Mesenteric fat pad (tissue), 1 donor: ENCODE results near the gene ADRA2A. TPM values are rescaled to one million over a fixed set of nuclear protein-coding genes. Genes with fewer than 3 reads are reported as not detected.
A peak's percentile ranks its signal among the peaks of the same experiment; 100 is the strongest.

Source experiments
- DNase-seq: peaks from one replicate; pipeline ENCODE4 v3.0.0-alpha.2; 2020; ENCODE audit warnings: low spot score
- total RNA-seq: library from RNA; stranded (reverse); fragmentation: NEBNext Ultra II Directional; extraction: Animal tissue kit (Norgen Biotek cat#: 25700); gene quantifications from one replicate; pipeline ENCODE4 v1.2.1, GENCODE V29; 2021
- donor health status: DM: yes; HTN: yes; CAD: no.

Gene ADRA2A
- total RNA-seq, 1 donor from 2014 or later, result 187 TPM

DNA sequence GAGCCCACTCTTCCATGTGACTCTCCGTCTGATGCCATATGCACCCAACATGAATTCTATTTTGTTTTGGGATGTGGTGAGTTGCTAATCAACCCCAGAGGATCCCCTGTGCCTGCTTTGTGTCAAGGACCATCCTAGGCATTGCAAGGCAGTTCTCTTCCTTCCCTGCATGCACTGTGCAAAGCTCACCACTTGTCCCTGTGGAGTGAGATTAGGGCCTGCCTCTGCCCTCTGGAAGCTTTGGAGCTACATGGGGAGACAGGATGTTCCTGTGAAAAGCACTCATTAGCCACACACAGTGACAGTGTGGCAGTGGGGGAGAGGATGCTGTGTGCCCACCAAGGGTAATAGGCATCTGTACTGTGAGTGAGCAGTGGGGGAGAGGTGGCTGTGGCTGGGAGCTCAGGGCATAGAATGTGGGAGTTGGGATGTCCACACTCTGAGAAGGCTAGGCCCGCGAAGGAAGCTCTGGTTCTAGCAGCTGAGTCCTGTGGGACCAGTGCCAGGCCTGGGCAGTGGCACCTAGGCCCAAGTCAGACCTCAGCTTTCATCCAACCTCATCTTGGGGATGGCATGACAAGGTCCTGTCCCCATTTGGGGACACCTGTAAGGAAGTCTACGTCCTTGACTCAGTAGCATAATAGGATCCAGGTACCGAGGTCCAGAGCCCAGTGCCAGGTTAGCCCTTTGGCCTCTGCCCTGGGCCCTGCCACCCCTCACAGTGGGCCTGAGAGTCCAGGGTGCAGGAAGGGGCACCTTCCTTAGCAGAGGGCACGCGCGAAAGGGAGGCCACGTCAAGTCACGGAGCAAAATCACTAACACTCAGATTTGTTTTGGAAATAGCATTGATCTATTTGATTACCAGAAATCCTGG is 6.6 kb downstream of the ADRA2A start:
- peak; percentile 55 for DNase-seq

DNA sequence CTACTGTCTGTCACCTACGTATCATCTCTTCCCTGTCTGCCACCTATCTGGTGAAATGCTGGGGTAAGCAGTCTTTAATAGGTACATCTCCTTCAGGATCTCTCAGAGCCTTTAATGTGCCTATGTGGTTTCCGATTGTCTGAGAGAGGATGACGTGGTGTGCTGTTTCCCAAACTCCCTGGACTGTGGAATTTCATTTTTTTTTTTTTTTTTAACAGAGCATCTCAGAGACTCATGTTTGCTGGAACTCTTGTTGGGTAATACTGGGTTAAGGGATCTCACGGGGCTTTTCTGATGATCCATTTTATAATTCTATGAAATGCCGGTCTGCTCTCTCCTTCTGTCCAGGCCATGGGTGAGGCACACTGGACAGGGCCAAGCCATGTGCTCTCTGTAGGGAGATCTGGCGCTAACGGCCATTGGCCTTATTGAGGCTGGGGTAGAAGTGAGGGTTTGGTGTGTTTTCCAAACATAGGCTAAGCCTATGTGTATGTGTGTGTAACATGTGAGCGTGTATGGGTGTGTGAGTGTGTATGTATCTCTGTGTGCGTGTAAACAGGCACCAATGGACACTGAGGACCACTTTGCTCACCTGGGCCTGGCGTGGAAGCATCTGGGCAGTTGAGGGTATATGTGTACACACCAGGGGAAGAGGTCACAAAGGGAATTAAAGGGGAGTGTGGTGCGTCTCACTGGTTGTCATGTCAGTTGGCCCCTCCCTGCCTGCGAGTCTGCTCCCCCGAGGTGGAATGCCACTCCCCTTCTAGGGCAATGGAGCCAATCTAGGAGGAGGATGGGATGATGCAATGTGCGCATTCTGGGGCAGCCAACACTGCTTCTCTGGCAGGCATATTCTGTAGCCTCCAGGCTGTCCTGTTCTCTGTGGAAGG is 7.8 kb downstream of the ADRA2A start:
- DNase-seq, result no peak

GRCh38 chr10:111085690-111086353 is 9.0 kb downstream of the ADRA2A start:
- no peak for DNase-seq

GRCh38 chr10:111086574-111086973 is 9.7 kb downstream of the ADRA2A start:
- no peak for DNase-seq

DNA sequence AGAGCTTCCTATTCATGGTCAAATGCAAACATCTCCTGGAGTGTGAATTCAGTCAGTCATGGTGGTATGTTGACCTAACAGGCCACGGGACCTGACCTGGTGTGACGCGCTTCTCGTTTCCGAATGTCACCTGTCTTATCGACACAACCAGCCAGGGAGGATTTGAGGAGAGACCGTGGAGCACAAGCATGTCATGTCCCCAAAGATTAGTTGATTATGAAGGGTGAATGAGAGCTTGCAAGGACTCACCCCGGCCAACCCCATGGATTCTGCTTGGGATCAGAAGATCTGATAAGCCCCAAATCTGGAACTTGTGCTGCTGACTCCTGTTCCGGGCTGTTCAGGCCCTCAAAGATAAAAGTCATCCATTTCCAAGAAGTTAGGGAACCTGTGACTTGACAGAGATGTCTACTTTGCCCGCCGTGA is 10.5 kb downstream of the ADRA2A start:
- no peak for DNase-seq

- DNase-seq, result no peak
Observed at GRCh38 chr10:111087968-111088505, 11.2 kb downstream of the ADRA2A start.

DNA sequence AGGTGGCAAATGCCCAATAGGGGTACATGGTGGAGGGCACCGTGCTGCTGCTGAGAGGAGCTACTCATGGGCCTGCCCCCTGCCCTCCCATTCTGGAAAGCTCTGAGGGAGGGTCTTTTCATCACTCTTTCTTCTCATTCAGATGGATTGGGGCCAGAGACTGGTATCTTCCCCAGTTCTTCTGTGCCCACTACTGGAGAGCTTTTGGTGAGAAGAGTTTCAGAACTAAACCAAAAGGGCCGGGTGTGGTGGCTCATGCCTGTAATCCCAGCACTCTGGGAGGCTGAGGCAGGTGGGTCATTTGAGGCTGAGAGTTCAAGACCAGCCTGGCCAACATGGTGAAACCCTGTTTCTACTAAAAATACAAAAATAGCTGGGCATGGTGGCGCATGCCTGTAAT is 12.5 kb downstream of the ADRA2A start:
- no peak for DNase-seq

DNA sequence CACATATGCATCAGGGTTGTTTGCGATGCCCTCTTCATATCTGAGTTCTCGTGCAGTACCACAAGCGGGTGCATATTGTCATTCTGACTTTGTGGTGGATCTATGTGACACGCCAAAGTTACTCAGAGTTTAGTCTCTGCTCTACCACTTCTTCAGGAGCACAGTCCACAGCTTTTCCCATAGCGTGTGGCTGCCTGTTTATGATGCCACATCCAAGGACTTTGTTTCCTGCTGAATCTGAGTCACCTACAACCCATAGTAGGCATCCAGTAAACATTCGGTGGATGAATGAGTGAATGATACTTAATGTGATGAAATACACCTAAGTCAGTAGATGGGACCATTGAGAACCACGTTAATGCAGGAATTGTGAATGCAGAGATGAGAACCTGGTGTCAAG is 15.0 kb downstream of the ADRA2A start:
- DNase-seq, result peak; percentile 28

GRCh38 chr10:111093741-111094380 is 17.0 kb downstream of the ADRA2A start:
- DNase-seq, result peak; percentile 39

DNA sequence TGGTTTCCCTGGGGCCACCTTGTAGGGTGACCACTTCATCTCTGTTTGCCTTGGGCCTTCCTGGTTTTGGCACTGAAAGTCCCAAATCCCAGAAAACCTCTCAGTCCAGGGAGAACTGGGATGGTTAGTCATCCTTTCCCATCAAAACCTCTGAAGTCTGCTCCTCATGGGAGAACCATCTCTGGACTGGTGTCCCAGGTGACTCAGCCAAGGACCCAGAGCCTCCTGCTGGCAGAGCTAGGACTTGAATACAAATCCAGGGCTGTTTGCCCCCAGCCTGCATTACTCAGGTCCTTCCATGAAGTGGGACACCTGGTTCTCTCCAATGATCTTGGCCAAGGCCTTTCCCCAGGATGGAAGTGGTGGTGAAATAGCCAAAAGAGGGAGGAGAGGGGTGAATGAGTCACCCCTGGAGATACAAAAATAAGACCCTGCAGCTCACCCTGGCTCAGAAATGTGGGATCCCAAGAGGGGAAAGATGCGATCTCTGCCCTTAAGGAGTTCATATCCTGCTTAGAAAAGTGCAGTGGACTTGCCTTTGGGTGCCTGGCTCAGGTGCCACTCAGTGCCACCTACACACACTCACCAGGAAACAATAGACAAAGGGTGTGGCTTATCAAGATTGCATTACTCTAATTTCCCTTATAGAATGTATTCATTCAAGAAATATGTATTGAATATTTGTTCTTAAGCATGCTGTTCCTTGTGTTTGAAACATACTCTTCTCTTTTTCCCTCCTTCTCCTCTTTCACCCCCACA is 22.0 kb downstream of the ADRA2A start:
- DNase-seq, result peak; percentile 79

- peak; percentile 51 for DNase-seq
Observed at GRCh38 chr10:111100198-111100597, 23.4 kb downstream of the ADRA2A start.

- no peak for DNase-seq
Observed at GRCh38 chr10:111101796-111102195, 25.0 kb downstream of the ADRA2A start.

DNA sequence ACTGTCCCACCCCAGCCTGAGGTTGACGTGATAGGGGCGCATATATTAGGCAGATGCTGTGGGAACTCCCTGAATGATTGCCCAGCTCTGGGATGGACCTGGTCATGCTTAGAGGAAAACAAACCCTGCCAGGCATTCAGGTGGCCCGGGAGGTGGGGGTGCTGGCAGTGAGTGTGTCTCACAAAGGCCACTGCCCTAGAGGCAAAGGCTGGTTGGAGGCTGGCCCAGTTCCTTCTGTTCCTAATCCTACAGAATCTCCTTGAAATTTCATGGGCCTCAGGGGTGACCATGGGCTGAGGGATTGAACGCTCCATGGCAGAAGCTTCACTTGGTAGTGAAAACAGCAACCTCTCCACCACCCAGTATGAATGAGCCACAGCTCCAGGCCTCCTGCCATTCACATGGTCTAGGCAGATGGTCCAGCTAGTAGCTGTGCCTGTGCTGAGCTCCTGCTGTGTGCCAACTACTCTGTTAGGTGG is 25.6 kb downstream of the ADRA2A start:
- peak; percentile 24 for DNase-seq

DNA sequence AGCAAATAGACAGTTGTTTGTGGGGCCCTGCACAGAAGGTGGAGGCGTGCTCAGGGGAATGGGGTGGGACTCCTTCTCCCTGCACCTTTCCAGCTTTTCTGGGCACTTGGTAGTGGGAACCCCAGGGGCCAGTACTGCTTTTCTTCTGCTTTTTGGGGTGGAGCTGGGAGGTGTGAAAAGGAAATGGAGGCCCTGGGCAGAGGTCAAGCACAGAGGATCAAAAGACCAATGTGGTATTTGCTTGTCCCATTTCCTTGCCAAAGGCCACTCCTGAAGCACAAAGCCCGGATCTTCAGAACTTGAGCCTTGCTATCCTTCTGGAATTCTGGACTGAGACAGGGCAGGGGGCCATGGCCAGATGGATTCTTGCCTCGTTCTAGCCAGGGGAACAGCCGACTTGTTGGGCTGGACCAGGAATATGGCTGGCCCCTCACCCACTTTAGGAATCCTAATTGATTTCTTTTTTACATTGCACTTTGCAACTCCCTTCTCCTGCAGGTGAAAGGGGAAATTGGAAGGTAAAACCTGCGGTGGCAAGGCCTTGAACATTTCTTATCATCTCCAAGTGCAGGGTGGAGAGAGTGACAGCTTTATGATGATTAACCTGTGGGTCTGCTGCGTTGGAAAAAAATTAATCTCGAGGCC is 26.5 kb downstream of the ADRA2A start:
- no peak for DNase-seq

DNA sequence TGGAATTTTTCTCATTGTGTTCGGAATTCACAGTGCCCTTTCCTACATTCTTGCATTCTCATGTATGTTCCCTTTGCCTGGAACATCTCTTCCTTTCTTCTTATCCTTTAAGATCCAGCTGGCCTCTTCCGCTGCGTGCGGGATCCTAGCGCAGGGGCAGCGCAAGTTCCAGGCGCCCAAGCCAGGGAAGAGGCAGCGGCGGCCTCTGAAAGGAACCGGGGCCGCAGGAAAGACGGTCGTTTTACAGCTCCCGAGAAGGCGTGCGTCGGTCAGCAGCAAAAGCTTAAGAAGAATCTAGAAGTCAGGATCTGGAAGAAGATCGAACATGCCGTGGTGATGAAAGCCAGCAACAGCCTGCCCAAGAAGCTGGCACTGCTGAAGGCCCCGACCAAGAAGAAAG is 28.0 kb downstream of the ADRA2A start:
- peak; percentile 81 for DNase-seq

- DNase-seq, result no peak
Observed at GRCh38 chr10:111106081-111106480, 29.3 kb downstream of the ADRA2A start.

DNA sequence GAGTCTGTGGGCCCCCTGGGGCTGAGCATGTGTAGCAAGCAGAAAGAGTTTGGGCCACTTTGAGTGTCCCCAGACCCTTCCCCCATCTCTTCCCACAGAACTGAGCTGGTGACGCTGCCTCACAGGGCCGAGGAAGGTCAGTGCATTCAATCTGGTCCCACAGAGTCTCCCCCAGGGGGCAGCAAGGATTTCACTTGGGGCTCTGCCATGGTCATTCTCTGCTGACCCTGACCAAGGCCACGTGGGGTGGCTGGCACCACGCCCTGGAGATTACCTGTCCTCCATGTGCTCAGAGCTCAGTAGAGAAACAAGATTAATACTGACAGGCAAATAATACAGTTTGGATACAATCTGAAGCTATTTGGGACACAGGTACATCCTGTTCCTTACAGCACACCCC is 30.2 kb downstream of the ADRA2A start:
- DNase-seq, result no peak

- peak; percentile 57 for DNase-seq
Observed at GRCh38 chr10:111107846-111108245, 31.0 kb downstream of the ADRA2A start.

DNA sequence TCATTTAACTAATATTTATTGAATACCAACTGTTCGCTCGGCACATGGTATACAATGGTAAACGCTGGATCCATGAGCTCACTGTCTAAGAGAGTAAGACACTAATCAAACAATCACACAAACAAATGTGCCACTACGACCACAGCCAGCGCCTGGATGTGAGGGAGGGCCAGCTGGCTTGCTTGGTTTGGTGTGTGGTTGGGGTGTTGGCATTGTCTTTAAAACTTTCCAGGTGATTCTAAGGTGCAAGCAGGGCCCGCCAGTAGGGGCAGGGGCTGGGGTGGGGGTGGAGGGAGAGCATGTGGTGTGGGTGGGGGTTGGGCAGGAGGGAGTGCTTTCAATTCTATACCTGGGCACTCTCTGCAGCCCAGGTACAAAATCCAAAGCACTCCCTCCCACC is 31.6 kb downstream of the ADRA2A start:
- peak; percentile 62 for DNase-seq
